ENCODE data around the gene CARNS1. TPM values are rescaled to one million over a fixed set of nuclear protein-coding genes. Genes with fewer than 3 reads are reported as not detected.

CARNS1 gene
- total and polyA plus RNA-seq, 9 donors, result 0.12 to 13.2 (median 0.62) TPM

- 1% methylated on average over 27 to 78 of the region's 78 CpGs for WGBS, 3 donors
- H3K4me1 ChIP-seq (ENCODE audit: insufficient read depth), result peaks cover 29% of the 10 kb centered on the region
- peak overlapping the region; percentile 78 to 85 for H3K27ac ChIP-seq
- H3K4me3 ChIP-seq, result peak overlapping the region; percentile 69
- intact Hi-C loops (cut with DNase I), result no loop called here
- DNase-seq, result peak; percentile 45 to 72 (median 66)
- H3K27me3 ChIP-seq, result no peaks in the 10 kb centered on the region
- no peaks in the 10 kb centered on the region for H3K9me3 ChIP-seq
- no peak for TF ChIP-seq EP300 (IDR thresholded peaks at IDR 0.05)
- peak; percentile 15 for TF ChIP-seq POLR2A (IDR thresholded peaks at IDR 0.05)
- H3K36me3 ChIP-seq, result no peaks in the 10 kb centered on the region
These were observed 43.0 kb upstream of the CARNS1 start for GRCh38 chr11:67372321-67372992.

GRCh38 chr11:67372993-67373647 lies 42.4 kb upstream of the CARNS1 start, which contains the start of gene CLCF1:
Gene CLCF1, minus strand, starts transcription at chr11:67373598. Its CDS starts 59 bp downstream, at chr11:67373539.
- DNase-seq, result peak; percentile 75 to 84 (median 81)
- intact Hi-C loops (cut with DNase I), result no loop called here
- no peaks in the 10 kb centered on the region for H3K9me3 ChIP-seq
- H3K4me1 ChIP-seq (ENCODE audit: insufficient read depth), result peaks cover 26% of the 10 kb centered on the region
- H3K27ac ChIP-seq, result peak within 1 kb of the TSS; percentile 78 to 85
- H3K36me3 ChIP-seq, result no peaks in the 10 kb centered on the region
- no peaks in the 10 kb centered on the region for H3K27me3 ChIP-seq
- peak within 1 kb of the TSS; percentile 69 for H3K4me3 ChIP-seq
- WGBS, 3 donors, result 0 to 1% (median 1%) methylated on average over 45 to 67 of the region's 76 CpGs
- no peak for TF ChIP-seq POLR2A (IDR thresholded peaks at IDR 0.05)
- TF ChIP-seq CTCF (IDR thresholded peaks at IDR 0.05), result no peak
- TF ChIP-seq EP300 (IDR thresholded peaks at IDR 0.05), result no peak

- Histone ChIP-seq H3K9me3 (no peaks in the 10 kb centered on the region), H3K36me3 (no peaks in the 10 kb centered on the region), H3K27ac (peak overlapping the region; percentile 78 to 85), H3K27me3 (no peaks in the 10 kb centered on the region), H3K4me3 (peak overlapping the region; percentile 69), H3K4me1 (ENCODE audit: insufficient read depth) (peaks cover 26% of the 10 kb centered on the region)
- TF ChIP-seq CTCF (IDR thresholded peaks at IDR 0.05) (peak in 1 of 3 donors; percentile 9), EP300 (IDR thresholded peaks at IDR 0.05) (no peak), POLR2A (IDR thresholded peaks at IDR 0.05) (no peak)
- peak; percentile 75 to 85 (median 79) for DNase-seq
- 8 to 12% (median 11%) methylated on average over 37 to 40 of the region's 40 CpGs for WGBS, 3 donors
- intact Hi-C loops (cut with DNase I), result no loop called here
These were observed 41.6 kb upstream of the CARNS1 start for GRCh38 chr11:67373648-67374570.

- Histone ChIP-seq H3K9me3 (no peaks in the 10 kb centered on the region), H3K27me3 (no peaks in the 10 kb centered on the region), H3K4me3 (peak overlapping the region; percentile 69), H3K27ac (peak overlapping the region; percentile 78 to 85), H3K4me1 (ENCODE audit: insufficient read depth) (peaks cover 26% of the 10 kb centered on the region), H3K36me3 (no peaks in the 10 kb centered on the region)
- TF ChIP-seq POLR2A (IDR thresholded peaks at IDR 0.05), result no peak
- TF ChIP-seq CTCF (IDR thresholded peaks at IDR 0.05), result no peak
- no peak for TF ChIP-seq EP300 (IDR thresholded peaks at IDR 0.05)
- 39 to 45% (median 43%) methylated on average over 5 to 9 of the region's 9 CpGs for WGBS, 3 donors
- peak in 2 of 5 donors; percentile 19 to 47 for DNase-seq
- intact Hi-C loops (cut with DNase I), result no loop called here
These were observed 40.8 kb upstream of the CARNS1 start for GRCh38 chr11:67374571-67375281.
